ENCODE results near the gene KDM6A.

DNA sequence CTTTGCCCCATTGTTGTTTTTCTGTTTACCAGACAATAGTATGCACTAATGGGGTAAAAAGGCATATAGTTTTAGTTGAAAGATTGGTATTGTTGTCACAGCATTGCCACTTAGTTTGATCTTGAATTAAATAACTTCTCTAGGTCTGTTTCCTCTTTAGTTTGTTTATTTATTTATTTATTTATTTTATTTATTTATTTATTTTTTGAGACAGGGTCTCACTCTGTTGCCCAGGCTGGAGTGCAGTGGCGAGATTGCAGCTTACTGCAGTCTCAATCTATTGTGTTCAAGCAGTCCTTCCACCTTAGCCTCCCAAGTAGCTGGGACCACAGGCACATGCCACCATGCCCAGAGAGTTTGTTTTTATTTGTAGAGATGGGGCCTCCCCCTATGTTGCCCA, 138.6 kb downstream of the KDM6A start:
- TF ChIP-seq, protein P1, sequence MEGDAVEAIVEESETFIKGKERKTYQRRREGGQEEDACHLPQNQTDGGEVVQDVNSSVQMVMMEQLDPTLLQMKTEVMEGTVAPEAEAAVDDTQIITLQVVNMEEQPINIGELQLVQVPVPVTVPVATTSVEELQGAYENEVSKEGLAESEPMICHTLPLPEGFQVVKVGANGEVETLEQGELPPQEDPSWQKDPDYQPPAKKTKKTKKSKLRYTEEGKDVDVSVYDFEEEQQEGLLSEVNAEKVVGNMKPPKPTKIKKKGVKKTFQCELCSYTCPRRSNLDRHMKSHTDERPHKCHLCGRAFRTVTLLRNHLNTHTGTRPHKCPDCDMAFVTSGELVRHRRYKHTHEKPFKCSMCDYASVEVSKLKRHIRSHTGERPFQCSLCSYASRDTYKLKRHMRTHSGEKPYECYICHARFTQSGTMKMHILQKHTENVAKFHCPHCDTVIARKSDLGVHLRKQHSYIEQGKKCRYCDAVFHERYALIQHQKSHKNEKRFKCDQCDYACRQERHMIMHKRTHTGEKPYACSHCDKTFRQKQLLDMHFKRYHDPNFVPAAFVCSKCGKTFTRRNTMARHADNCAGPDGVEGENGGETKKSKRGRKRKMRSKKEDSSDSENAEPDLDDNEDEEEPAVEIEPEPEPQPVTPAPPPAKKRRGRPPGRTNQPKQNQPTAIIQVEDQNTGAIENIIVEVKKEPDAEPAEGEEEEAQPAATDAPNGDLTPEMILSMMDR (IDR thresholded peaks at IDR 0.05 in 2 of 3, conservative IDR thresholded peaks at IDR 0.05 in 1 of 3; ENCODE audit: borderline replicate concordance in 1 of 3, insufficient read depth in 1 of 3, low read depth in 2 of 3, low read length in 2 of 3) = no peak
- TF ChIP-seq POLR2A (IDR thresholded peaks at IDR 0.05; ENCODE audit: borderline replicate concordance, extremely low read depth, insufficient read depth, insufficient read length) = no peak
- TF ChIP-seq YY1 (IDR thresholded peaks at IDR 0.05; ENCODE audit: extremely low read depth, insufficient replicate concordance, low read depth, low read length) = no peak
- TF ChIP-seq, protein P2, sequence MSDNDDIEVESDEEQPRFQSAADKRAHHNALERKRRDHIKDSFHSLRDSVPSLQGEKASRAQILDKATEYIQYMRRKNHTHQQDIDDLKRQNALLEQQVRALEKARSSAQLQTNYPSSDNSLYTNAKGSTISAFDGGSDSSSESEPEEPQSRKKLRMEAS (IDR thresholded peaks at IDR 0.05) = no peak
- no peak for TF ChIP-seq POLR2AphosphoS5 (IDR thresholded peaks at IDR 0.05; ENCODE audit: low read depth, low read length)

Measured in HCT116 (cell line).